ENCODE data around the gene IFI27L1.

IFI27L1 gene

GRCh38 chr14:94114589-94115057 lies 33.5 kb downstream of the IFI27L1 start:
- DNase-seq (ENCODE audit: low read depth), result no peak

- DNase-seq (ENCODE audit: low read depth), result no peak
These were observed 34.0 kb downstream of the IFI27L1 start for GRCh38 chr14:94115058-94115591.

- DNase-seq (ENCODE audit: low read depth), result no peak
These were observed 34.5 kb downstream of the IFI27L1 start for GRCh38 chr14:94115631-94116030.

- DNase-seq (ENCODE audit: low read depth), result no peak
These were observed 35.6 kb downstream of the IFI27L1 start for GRCh38 chr14:94116701-94117100.

- no peak for DNase-seq (ENCODE audit: low read depth)
These were observed 36.7 kb downstream of the IFI27L1 start for GRCh38 chr14:94117856-94118255.

GRCh38 chr14:94119071-94119470 lies 38.0 kb downstream of the IFI27L1 start:
- no peak for DNase-seq (ENCODE audit: low read depth)

- no peak for DNase-seq (ENCODE audit: low read depth)
These were observed 39.7 kb downstream of the IFI27L1 start for GRCh38 chr14:94120667-94121340.

GRCh38 chr14:94121485-94121884 lies 40.4 kb downstream of the IFI27L1 start:
- DNase-seq (ENCODE audit: low read depth), result no peak

GRCh38 chr14:94122438-94122837 lies 41.3 kb downstream of the IFI27L1 start:
- no peak for DNase-seq (ENCODE audit: low read depth)

- no peak for DNase-seq (ENCODE audit: low read depth)
These were observed 42.2 kb downstream of the IFI27L1 start for GRCh38 chr14:94123296-94123695.

- DNase-seq (ENCODE audit: low read depth), result no peak
These were observed 42.8 kb downstream of the IFI27L1 start for GRCh38 chr14:94123868-94124267.

GRCh38 chr14:94124582-94125377 lies 43.7 kb downstream of the IFI27L1 start:
- no peak for DNase-seq (ENCODE audit: low read depth)

- DNase-seq (ENCODE audit: low read depth), result no peak
These were observed 44.7 kb downstream of the IFI27L1 start for GRCh38 chr14:94125659-94126418.

- DNase-seq (ENCODE audit: low read depth), result no peak
These were observed 45.2 kb downstream of the IFI27L1 start for GRCh38 chr14:94126419-94126677.

- DNase-seq (ENCODE audit: low read depth), result no peak
These were observed 45.7 kb downstream of the IFI27L1 start for GRCh38 chr14:94126800-94127199.

- DNase-seq (ENCODE audit: low read depth), result no peak
These were observed 46.2 kb downstream of the IFI27L1 start for GRCh38 chr14:94127330-94127729.

- no peak for DNase-seq (ENCODE audit: low read depth)
These were observed 47.2 kb downstream of the IFI27L1 start for GRCh38 chr14:94128216-94128839.

GRCh38 chr14:94129111-94129757 lies 48.1 kb downstream of the IFI27L1 start, which contains the start of gene IFI27L2:
Gene IFI27L2, minus strand, starts transcription at chr14:94129604. Its CDS starts 40 bp downstream, at chr14:94129564.
- DNase-seq (ENCODE audit: low read depth), result peak; percentile 39

GRCh38 chr14:94129758-94130414 lies 48.8 kb downstream of the IFI27L1 start:
- no peak for DNase-seq (ENCODE audit: low read depth)

GRCh38 chr14:94132285-94132887 lies 51.3 kb downstream of the IFI27L1 start:
- DNase-seq (ENCODE audit: low read depth), result peak; percentile 23

- no peak for DNase-seq (ENCODE audit: low read depth)
These were observed 54.4 kb downstream of the IFI27L1 start for GRCh38 chr14:94135476-94135875.
